HG02852 (cell line): ENCODE measurements around the gene SPEG.

Experiments
- ATAC-seq: cut with Tn5 transposase; IDR thresholded peaks from one replicate; pipeline ENCODE4 v1.9.1; 2021; ENCODE audit warnings: mild to moderate bottlenecking, moderate library complexity; ENCODE audit not compliant: unreplicated experiment

The SPEG gene

GRCh38 chr2:219509780-219510511, 75.3 kb downstream of the SPEG start:
- ATAC-seq, result peak; percentile 62

GRCh38 chr2:219510512-219511135, 76.0 kb downstream of the SPEG start:
- ATAC-seq, result no peak

- no peak for ATAC-seq
These were observed 77.1 kb downstream of the SPEG start for GRCh38 chr2:219511547-219512325.

GRCh38 chr2:219512524-219513216, 78.0 kb downstream of the SPEG start:
- no peak for ATAC-seq

GRCh38 chr2:219513787-219514186, 79.1 kb downstream of the SPEG start:
- no peak for ATAC-seq

- ATAC-seq, result no peak
These were observed 79.6 kb downstream of the SPEG start, which contains the start of gene ASIC4 for GRCh38 chr2:219514196-219514761. TSS of gene ASIC4 (plus strand) at chr2:219514482. CDS start at chr2:219514725, 243 bp downstream.

GRCh38 chr2:219514836-219515235, 80.2 kb downstream of the SPEG start:
- ATAC-seq, result no peak

GRCh38 chr2:219515874-219516629, 81.4 kb downstream of the SPEG start:
- ATAC-seq, result no peak

- ATAC-seq, result no peak
These were observed 82.2 kb downstream of the SPEG start for GRCh38 chr2:219516888-219517287.

- ATAC-seq, result no peak
These were observed 83.5 kb downstream of the SPEG start for GRCh38 chr2:219517954-219518778.

- no peak for ATAC-seq
These were observed 84.9 kb downstream of the SPEG start for GRCh38 chr2:219519526-219519916.

- ATAC-seq, result no peak
These were observed 85.4 kb downstream of the SPEG start for GRCh38 chr2:219520079-219520478.

- no peak for ATAC-seq
These were observed 86.6 kb downstream of the SPEG start for GRCh38 chr2:219521066-219521880.

GRCh38 chr2:219522111-219523030, 87.7 kb downstream of the SPEG start:
- no peak for ATAC-seq

- ATAC-seq, result no peak
These were observed 88.5 kb downstream of the SPEG start for GRCh38 chr2:219523031-219523671.

GRCh38 chr2:219524817-219525216, 90.2 kb downstream of the SPEG start:
- ATAC-seq, result no peak
